ENCODE measurements around the gene CRHR1. TPM values are rescaled to one million over a fixed set of nuclear protein-coding genes. Genes with fewer than 3 reads are reported as not detected.

The CRHR1 gene
- polyA plus RNA-seq, 2 of the 4 experiments (the other 2 are of a cell fraction), result 0.09 to 0.12 TPM

DNA sequence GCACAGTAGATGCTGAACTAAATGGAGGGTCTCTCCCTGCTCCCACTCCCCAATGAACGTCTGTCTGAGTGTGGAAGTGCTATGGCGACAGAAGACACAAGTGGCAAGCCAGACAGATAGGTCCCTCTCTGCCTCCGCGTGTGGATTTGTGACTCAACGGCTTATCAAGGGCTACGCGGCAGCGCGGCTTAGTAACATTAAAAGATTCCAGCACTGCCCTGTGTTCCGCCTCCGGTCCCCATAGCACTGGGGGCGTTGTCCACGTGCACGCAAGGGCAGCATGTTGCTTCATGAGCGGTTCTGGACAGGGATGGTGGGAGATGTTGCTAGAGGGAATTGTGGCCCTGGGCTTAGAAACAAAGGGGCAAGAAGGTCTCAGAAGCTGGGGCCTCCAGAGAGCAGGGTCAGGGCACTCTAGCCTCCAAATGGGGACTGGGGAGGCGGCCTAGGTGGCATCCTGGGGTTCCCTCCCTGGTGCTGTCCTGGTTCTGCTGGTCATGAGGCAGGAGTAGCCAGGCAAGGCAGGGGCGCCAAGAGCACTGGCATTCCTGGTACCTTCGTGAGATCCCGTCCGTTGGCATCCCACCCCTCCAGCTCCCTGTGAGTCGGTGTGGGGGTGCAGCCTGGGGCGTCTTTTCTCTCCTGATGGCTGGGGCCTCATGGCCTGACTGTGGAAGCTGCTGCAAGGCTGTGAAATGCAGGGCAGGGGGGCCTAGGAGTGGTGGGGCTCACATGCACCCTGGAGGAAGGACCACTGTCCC is 9.1 kb downstream of the CRHR1 start:
- no peak for DNase-seq (ENCODE audit: low read depth in 1 of 2, low spot score in 1 of 2)
- Histone ChIP-seq H3K27ac (no peak overlapping the region), H3K4me2 (no peak overlapping the region), H3K4me3 (no peak overlapping the region), H3K4me1 (no peaks in the 10 kb centered on the region), H3K9me3 (no peaks in the 10 kb centered on the region)
- 45% methylated on average over 17 of the region's 22 CpGs for WGBS (ENCODE audit: missing lambda C conversion rate)
- no peak for TF ChIP-seq RARB (CRISPR knock-in tag; IDR thresholded peaks at IDR 0.05)
- no peak for TF ChIP-seq FOXS1 (CRISPR knock-in tag; IDR thresholded peaks at IDR 0.05)
- no peak for TF ChIP-seq NPAS2 (CRISPR knock-in tag; IDR thresholded peaks at IDR 0.05; ENCODE audit: borderline replicate concordance)
- TF ChIP-seq RNF2 (IDR thresholded peaks at IDR 0.05; ENCODE audit: borderline replicate concordance, low read depth), result no peak
- TF ChIP-seq, protein P1, sequence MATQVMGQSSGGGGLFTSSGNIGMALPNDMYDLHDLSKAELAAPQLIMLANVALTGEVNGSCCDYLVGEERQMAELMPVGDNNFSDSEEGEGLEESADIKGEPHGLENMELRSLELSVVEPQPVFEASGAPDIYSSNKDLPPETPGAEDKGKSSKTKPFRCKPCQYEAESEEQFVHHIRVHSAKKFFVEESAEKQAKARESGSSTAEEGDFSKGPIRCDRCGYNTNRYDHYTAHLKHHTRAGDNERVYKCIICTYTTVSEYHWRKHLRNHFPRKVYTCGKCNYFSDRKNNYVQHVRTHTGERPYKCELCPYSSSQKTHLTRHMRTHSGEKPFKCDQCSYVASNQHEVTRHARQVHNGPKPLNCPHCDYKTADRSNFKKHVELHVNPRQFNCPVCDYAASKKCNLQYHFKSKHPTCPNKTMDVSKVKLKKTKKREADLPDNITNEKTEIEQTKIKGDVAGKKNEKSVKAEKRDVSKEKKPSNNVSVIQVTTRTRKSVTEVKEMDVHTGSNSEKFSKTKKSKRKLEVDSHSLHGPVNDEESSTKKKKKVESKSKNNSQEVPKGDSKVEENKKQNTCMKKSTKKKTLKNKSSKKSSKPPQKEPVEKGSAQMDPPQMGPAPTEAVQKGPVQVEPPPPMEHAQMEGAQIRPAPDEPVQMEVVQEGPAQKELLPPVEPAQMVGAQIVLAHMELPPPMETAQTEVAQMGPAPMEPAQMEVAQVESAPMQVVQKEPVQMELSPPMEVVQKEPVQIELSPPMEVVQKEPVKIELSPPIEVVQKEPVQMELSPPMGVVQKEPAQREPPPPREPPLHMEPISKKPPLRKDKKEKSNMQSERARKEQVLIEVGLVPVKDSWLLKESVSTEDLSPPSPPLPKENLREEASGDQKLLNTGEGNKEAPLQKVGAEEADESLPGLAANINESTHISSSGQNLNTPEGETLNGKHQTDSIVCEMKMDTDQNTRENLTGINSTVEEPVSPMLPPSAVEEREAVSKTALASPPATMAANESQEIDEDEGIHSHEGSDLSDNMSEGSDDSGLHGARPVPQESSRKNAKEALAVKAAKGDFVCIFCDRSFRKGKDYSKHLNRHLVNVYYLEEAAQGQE (IDR thresholded peaks at IDR 0.05), result no peak
- TF ChIP-seq, protein P2, sequence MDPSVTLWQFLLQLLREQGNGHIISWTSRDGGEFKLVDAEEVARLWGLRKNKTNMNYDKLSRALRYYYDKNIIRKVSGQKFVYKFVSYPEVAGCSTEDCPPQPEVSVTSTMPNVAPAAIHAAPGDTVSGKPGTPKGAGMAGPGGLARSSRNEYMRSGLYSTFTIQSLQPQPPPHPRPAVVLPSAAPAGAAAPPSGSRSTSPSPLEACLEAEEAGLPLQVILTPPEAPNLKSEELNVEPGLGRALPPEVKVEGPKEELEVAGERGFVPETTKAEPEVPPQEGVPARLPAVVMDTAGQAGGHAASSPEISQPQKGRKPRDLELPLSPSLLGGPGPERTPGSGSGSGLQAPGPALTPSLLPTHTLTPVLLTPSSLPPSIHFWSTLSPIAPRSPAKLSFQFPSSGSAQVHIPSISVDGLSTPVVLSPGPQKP (IDR thresholded peaks at IDR 0.05; ENCODE audit: low read depth, low read length), result no peak
- TF ChIP-seq CHD2 (IDR thresholded peaks at IDR 0.05; ENCODE audit: low read length, partially characterized antibody), result no peak
- no peak for TF ChIP-seq BHLHE40 (IDR thresholded peaks at IDR 0.05; ENCODE audit: low read depth, low read length)
- TF ChIP-seq POLR2AphosphoS2 (conservative IDR thresholded peaks at IDR 0.05; ENCODE audit: low read length), result no peak
- no peak for TF ChIP-seq SREBF2 (IDR thresholded peaks at IDR 0.05)
- TF ChIP-seq HOXB13 (CRISPR knock-in tag; IDR thresholded peaks at IDR 0.05; ENCODE audit: low read depth), result no peak
- TF ChIP-seq, protein P3, sequence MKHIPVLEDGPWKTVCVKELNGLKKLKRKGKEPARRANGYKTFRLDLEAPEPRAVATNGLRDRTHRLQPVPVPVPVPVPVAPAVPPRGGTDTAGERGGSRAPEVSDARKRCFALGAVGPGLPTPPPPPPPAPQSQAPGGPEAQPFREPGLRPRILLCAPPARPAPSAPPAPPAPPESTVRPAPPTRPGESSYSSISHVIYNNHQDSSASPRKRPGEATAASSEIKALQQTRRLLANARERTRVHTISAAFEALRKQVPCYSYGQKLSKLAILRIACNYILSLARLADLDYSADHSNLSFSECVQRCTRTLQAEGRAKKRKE (CRISPR knock-in tag; IDR thresholded peaks at IDR 0.05; ENCODE audit: low read depth), result no peak
- TF ChIP-seq RFX5 (IDR thresholded peaks at IDR 0.05), result no peak
- no peak for TF ChIP-seq ESRRA (IDR thresholded peaks at IDR 0.05; ENCODE audit: borderline replicate concordance, low read length)
- no peak for TF ChIP-seq SMC3 (IDR thresholded peaks at IDR 0.05)
- no peak for TF ChIP-seq EHMT2 (IDR thresholded peaks at IDR 0.05; ENCODE audit: low read depth)
- TF ChIP-seq RCOR1 (IDR thresholded peaks at IDR 0.05; ENCODE audit: low read depth, low read length), result no peak
- TF ChIP-seq NFE2L2 (conservative IDR thresholded peaks at IDR 0.05; ENCODE audit: low read length), result no peak
- POLR2A ChIA-PET, result no interaction called here
- CTCF ChIA-PET, result interaction anchor here (1.0 to 10.7 kb wide), 6 partner anchors 10 to 59 kb away, joined by 3 to 101 read pairs (median 5); partner anchors contain the start of gene CRHR1
- no peak for FAIRE-seq
- no peak for ATAC-seq

DNA sequence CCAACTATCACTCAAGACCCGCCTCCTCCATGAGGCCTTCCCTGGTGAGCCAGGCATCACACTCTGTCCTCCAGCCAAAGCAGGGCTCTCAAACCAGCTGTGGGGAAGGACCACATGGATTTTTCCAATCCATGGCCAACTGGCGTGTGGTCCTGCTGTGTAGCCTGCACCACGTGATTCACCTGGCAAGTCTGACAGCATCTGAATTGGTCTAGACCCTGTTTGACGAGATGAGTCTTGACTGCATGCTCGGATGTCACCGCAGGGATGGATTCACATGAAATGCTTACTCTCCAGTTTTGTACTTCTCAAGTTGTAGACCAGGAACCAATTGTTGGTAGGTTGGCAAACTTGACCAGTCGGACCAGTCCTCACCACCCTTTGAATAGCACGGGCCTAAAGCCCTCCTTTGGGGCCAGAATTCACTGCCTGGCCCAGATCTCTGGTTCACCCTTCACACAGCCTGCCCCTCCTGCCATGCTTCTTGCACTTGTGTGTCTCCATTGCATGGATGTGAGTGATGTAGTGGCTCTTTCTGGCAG is 9.9 kb downstream of the CRHR1 start:
- no peak overlapping the region for H3K27ac ChIP-seq
- H3K4me3 ChIP-seq, result no peak overlapping the region
- ChIA-PET POLR2A (no interaction called here), CTCF (interaction anchor here (0.6 to 10.7 kb wide), 7 partner anchors 9 to 659 kb away, joined by 3 to 101 read pairs (median 4); partner anchors contain the start of genes ACBD4 and CRHR1)
- WGBS (ENCODE audit: missing lambda C conversion rate), result 55% methylated on average over 8 of the region's 8 CpGs
- DNase-seq (ENCODE audit: low read depth in 1 of 2, low spot score in 1 of 2) (no peak), FAIRE-seq (no peak), ATAC-seq (no peak)
- TF ChIP-seq KDM1A (IDR thresholded peaks at IDR 0.05; ENCODE audit: low read depth) (no peak), FOSL2 (IDR thresholded peaks at IDR 0.05) (no peak), FOSL2 (CRISPR knock-in tag; IDR thresholded peaks at IDR 0.05) (no peak), ZFP36 (IDR thresholded peaks at IDR 0.05; ENCODE audit: borderline replicate concordance, partially characterized antibody) (no peak), ZSCAN20 (CRISPR knock-in tag; IDR thresholded peaks at IDR 0.05) (no peak)
- TF ChIP-seq, protein P4, sequence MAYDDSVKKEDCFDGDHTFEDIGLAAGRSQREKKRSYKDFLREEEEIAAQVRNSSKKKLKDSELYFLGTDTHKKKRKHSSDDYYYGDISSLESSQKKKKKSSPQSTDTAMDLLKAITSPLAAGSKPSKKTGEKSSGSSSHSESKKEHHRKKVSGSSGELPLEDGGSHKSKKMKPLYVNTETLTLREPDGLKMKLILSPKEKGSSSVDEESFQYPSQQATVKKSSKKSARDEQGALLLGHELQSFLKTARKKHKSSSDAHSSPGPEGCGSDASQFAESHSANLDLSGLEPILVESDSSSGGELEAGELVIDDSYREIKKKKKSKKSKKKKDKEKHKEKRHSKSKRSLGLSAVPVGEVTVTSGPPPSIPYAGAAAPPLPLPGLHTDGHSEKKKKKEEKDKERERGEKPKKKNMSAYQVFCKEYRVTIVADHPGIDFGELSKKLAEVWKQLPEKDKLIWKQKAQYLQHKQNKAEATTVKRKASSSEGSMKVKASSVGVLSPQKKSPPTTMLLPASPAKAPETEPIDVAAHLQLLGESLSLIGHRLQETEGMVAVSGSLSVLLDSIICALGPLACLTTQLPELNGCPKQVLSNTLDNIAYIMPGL (CRISPR knock-in tag; IDR thresholded peaks at IDR 0.05; ENCODE audit: borderline replicate concordance), result no peak
- no peaks in the 10 kb centered on the region for H3K4me1 ChIP-seq
- no peak overlapping the region for H3K4me2 ChIP-seq
- no peaks in the 10 kb centered on the region for H3K9me3 ChIP-seq
